ENCODE data around the gene CENPO. TPM values are rescaled to one million over a fixed set of nuclear protein-coding genes. Genes with fewer than 3 reads are reported as not detected.

CENPO gene, protein sequence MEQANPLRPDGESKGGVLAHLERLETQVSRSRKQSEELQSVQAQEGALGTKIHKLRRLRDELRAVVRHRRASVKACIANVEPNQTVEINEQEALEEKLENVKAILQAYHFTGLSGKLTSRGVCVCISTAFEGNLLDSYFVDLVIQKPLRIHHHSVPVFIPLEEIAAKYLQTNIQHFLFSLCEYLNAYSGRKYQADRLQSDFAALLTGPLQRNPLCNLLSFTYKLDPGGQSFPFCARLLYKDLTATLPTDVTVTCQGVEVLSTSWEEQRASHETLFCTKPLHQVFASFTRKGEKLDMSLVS
- 10.6 and 14.9 TPM in 2 replicates for total RNA-seq (2022)
- Bru-seq, nascent RNA = percentile 61 among the genes with signal in this experiment
- percentile 63 among the genes with signal in this experiment for BruChase-seq, experiment 1, labeled RNA remaining after a 6-hour chase
- BruChase-seq, experiment 2, labeled RNA remaining after a 2-hour chase = percentile 69 among the genes with signal in this experiment
- long read RNA-seq, full-length matches to known transcripts = 2 of 21 reads
- long read RNA-seq, partial matches to known transcripts = 5 of 21 reads
- long read RNA-seq, other reads (novel, unspliced or antisense) = 14 of 21 reads

DNA sequence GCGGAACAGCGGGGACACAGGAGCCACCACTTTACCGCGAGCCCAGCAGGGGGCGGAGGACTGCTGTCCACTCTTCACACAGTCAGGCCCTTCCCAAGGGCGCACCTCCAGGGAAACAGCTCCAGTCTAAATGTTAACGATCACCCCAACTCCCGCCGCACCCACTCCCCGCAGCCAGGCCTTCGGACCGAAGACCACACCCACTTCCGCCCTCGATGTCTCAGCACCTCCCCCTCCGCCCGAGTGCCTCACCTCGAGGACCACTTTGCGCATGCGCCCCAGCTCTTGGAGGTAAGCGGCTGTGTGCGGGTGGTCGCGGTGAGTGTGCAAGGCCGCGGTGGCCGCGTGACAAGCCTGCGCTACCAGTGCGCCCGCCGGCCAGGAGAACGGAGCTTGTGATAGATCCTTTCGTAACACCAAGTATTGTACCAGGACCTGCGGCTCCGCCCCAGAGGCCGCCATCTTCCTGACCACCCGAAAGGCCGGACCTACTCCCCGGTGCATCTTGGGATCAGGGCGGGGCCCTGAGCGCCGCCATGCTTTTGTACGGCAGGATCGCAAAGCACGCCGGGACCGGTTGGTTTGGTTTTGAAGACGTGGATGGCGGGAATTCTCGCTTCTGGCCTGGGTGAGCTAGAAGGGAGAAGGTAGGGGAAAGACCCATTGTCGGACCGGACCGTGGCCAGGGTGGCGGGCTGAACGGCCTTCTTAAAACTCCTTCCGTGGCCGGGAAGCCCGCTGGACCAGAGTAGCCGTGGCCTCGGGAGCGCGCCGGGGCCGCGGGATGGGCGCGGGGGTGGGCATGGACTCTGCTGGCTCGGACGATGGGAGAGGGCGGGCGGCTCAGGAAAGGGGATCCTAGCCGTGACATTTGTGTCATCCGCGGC, at the start of gene CENPO, which contains the start of gene PTRHD1:
Gene CENPO (plus strand): TSS at position 552 of the 887 bp plus-strand sequence. CDS start 495 bp downstream, outside the sequence.
Gene PTRHD1 (minus strand): TSS at position 518 of the 887 bp plus-strand sequence. CDS start 14 bp downstream, at position 504.
- intact Hi-C loops (cut with micrococcal nuclease) = loop anchor here (1.0 to 10.0 kb wide), 3 partner anchors 34 to 301 kb away; partner anchors contain the start of gene NCOA1
- POLR2A ChIA-PET = interaction anchor here (0.6 to 1.8 kb wide), 15 partner anchors 13 to 717 kb away, joined by 3 to 8 read pairs (median 4); partner anchors contain the start of gene SF3B6
- Mint-ChIP-seq H3K4me1 (ENCODE audit: insufficient read depth, unreplicated experiment) (peaks cover 32% of the 10 kb centered on the region), H3K9me3 (ENCODE audit: unreplicated experiment) (no peaks in the 10 kb centered on the region), H3K27me3 (ENCODE audit: insufficient read depth, unreplicated experiment) (no peaks in the 10 kb centered on the region), H3K36me3 (ENCODE audit: insufficient read depth, unreplicated experiment) (peaks cover 16% of the 10 kb centered on the region), H3K27ac (ENCODE audit: low read depth, unreplicated experiment) (peak within 1 kb of the TSS; percentile 95), H3K4me3 (ENCODE audit: unreplicated experiment) (peak within 1 kb of the TSS; percentile 90)
- CTCF ChIA-PET = interaction anchor here (0.5 to 3.7 kb wide), 20 partner anchors 10 to 807 kb away, joined by 3 to 17 read pairs (median 3); no protein-coding TSS in a partner anchor
- BruUV-seq (replicated peaks) = no TSS peak
- DNase-seq (ENCODE audit: unreplicated experiment) = peak; percentile 96
- TF ChIP-seq CTCF (IDR thresholded peaks at IDR 0.05; ENCODE audit: unreplicated experiment) = peak; percentile 64

DNA sequence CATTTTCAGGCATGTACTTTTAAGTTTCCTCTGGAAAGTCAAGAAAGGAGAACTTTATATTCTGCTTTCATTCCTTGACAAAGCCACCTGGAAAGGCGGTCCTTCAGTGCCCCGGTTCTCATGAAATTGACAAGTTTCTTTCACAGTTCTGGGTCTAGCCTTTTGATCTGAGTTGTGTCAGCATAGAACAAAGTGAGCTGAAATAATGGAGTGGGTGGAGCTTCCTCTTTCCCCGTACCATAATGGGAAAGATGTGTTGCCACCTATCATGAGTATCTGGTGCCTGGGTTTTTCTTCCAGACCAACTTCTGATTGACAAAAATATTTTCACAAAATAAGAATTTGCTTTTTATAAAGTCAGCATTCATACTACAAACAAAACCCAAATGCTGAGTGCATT, 49.3 kb upstream of the CENPO start:
- BruUV-seq (replicated peaks) = no TSS peak
- H3K27me3 Mint-ChIP-seq (ENCODE audit: insufficient read depth, unreplicated experiment) = no peaks in the 10 kb centered on the region
- TF ChIP-seq CTCF (IDR thresholded peaks at IDR 0.05; ENCODE audit: unreplicated experiment) = no peak
- no peaks in the 10 kb centered on the region for H3K9me3 Mint-ChIP-seq (ENCODE audit: unreplicated experiment)
- DNase-seq (ENCODE audit: unreplicated experiment) = no peak
- H3K36me3 Mint-ChIP-seq (ENCODE audit: insufficient read depth, unreplicated experiment) = peaks cover 16% of the 10 kb centered on the region
- H3K27ac Mint-ChIP-seq (ENCODE audit: low read depth, unreplicated experiment) = no peak overlapping the region
- CTCF ChIA-PET = interaction anchor here (0.6 kb wide), 1 partner anchor 22 kb away, joined by 4 read pairs; no protein-coding TSS in a partner anchor
- no peak overlapping the region for H3K4me3 Mint-ChIP-seq (ENCODE audit: unreplicated experiment)
- no peaks in the 10 kb centered on the region for H3K4me1 Mint-ChIP-seq (ENCODE audit: insufficient read depth, unreplicated experiment)
- intact Hi-C loops (cut with micrococcal nuclease) = no loop called here
- POLR2A ChIA-PET = no interaction called here

- TF ChIP-seq CTCF (IDR thresholded peaks at IDR 0.05; ENCODE audit: unreplicated experiment) = no peak
- Mint-ChIP-seq H3K27ac (ENCODE audit: low read depth, unreplicated experiment) (no peak overlapping the region), H3K4me3 (ENCODE audit: unreplicated experiment) (no peak overlapping the region), H3K9me3 (ENCODE audit: unreplicated experiment) (no peaks in the 10 kb centered on the region), H3K4me1 (ENCODE audit: insufficient read depth, unreplicated experiment) (no peaks in the 10 kb centered on the region), H3K27me3 (ENCODE audit: insufficient read depth, unreplicated experiment) (no peaks in the 10 kb centered on the region), H3K36me3 (ENCODE audit: insufficient read depth, unreplicated experiment) (peaks cover 15% of the 10 kb centered on the region)
- ChIA-PET CTCF (interaction anchor here (0.6 kb wide), 1 partner anchor 22 kb away, joined by 4 read pairs; no protein-coding TSS in a partner anchor), POLR2A (no interaction called here)
- intact Hi-C loops (cut with micrococcal nuclease) = no loop called here
- no peak for DNase-seq (ENCODE audit: unreplicated experiment)
- BruUV-seq (replicated peaks) = no TSS peak
Observed at GRCh38 chr2:24744356-24744755, 48.9 kb upstream of the CENPO start.

Measured in MCF 10A (cell line).